A673 (cell line): ENCODE measurements around the gene TIMM17B. TPM values are rescaled to one million over a fixed set of nuclear protein-coding genes. Genes with fewer than 3 reads are reported as not detected.
A peak's percentile ranks its signal among the peaks of the same experiment; 100 is the strongest.

ENCODE experiments used
- BruUV-seq: library from RNA; stranded (reverse); fragments of 400-500 nt; replicated peaks from 2 replicates; lab custom pipeline; 2021; lab: Mats Ljungman, UMichigan
- CTCF ChIA-PET: fragments of 300-600 bp; sonication (Branson Sonifier 250); formaldehyde crosslinking; loops from one replicate; lab custom pipeline; 2022; ENCODE audit warnings: antibody characterized with exemption; lab: Charles Lee
- POLR2A ChIA-PET: fragments of 300-600 bp; sonication (Branson Sonifier 250); formaldehyde crosslinking; loops from one replicate; lab custom pipeline; 2022; ENCODE audit warnings: antibody characterized with exemption; ENCODE audit not compliant: low non-redundant PET; lab: Charles Lee
- DNase-seq: peaks from one replicate; pipeline ENCODE4 v3.0.0-alpha.2; 2015; ENCODE audit warnings: low spot score
- H3K27ac ChIP-seq: fragments of 200-600 bp; sonication (generic); 2 replicates; pipeline ENCODE4 v1.5.1; 2016; ENCODE audit warnings: mixed run types, low read depth, mild to moderate bottlenecking, mixed read lengths, antibody characterized with exemption, low read length; ENCODE audit not compliant: poor library complexity, severe bottlenecking
- H3K27me3 ChIP-seq: fragments of 200-600 bp; sonication (generic); replicated peaks from 2 replicates; pipeline ENCODE4 v1.6.1; 2017; ENCODE audit warnings: mixed run types, low read depth, mild to moderate bottlenecking, mixed read lengths, antibody characterized with exemption, low read length; ENCODE audit not compliant: insufficient read depth, poor library complexity
- H3K36me3 ChIP-seq: fragments of 200-600 bp; sonication (generic); 2 replicates; pipeline ENCODE4 v1.6.1; 2016; ENCODE audit warnings: mixed run types, mild to moderate bottlenecking, mixed read lengths, antibody characterized with exemption, low read length; ENCODE audit not compliant: insufficient read depth, poor library complexity, severe bottlenecking
- H3K4me1 ChIP-seq: fragments of 200-600 bp; sonication (generic); 2 replicates; pipeline ENCODE4 v1.6.1; 2017; ENCODE audit warnings: mixed run types, mild to moderate bottlenecking, mixed read lengths, antibody characterized with exemption, low read length; ENCODE audit not compliant: insufficient read depth, poor library complexity, severe bottlenecking
- H3K4me3 ChIP-seq: fragments of 200-600 bp; sonication (generic); 2 replicates; pipeline ENCODE4 v1.5.1; 2016; ENCODE audit warnings: low read depth, mixed run types, mild to moderate bottlenecking, mixed read lengths, low read length; ENCODE audit not compliant: poor library complexity, severe bottlenecking
- H3K9me3 ChIP-seq: fragments of 200-600 bp; sonication (generic); 2 replicates; pipeline ENCODE4 v1.6.1; 2016; ENCODE audit warnings: mixed run types, low read depth, mild to moderate bottlenecking, mixed read lengths, antibody characterized with exemption, low read length; ENCODE audit not compliant: poor library complexity, severe bottlenecking
- CTCF ChIP-seq: fragments of 300-800, 200-600 bp; sonication (generic); conservative IDR thresholded peaks from 2 replicates; pipeline ENCODE4 v1.5.1; 2017; ENCODE audit warnings: low read depth, mild to moderate bottlenecking, antibody characterized with exemption, low read length, moderate library complexity, mixed read lengths
- EZH2 ChIP-seq: fragments of 200-600 bp; sonication (generic); IDR thresholded peaks from 2 replicates; pipeline ENCODE4 v1.6.1; 2017; ENCODE audit warnings: borderline replicate concordance, low read depth, mild to moderate bottlenecking, mixed read lengths, antibody characterized with exemption, low read length; ENCODE audit not compliant: poor library complexity, severe bottlenecking
- intact Hi-C: fragments of 100-400 bp; cut with micrococcal nuclease; formaldehyde crosslinking; loops from one replicate; pipeline ENCODE4 v1.10.0; 2022; ENCODE audit not compliant: unreplicated experiment
- total RNA-seq: library from RNA; stranded (reverse); gene quantifications from 2 replicates; pipeline ENCODE4 v1.2.3, GENCODE V29; 2021

TIMM17B gene
- total RNA-seq, 1 experiment from 2014 or later, result 60.8 TPM

GRCh38 chrX:48901069-48901468 lies 3.5 kb upstream of the TIMM17B start:
- H3K9me3 ChIP-seq, result no peaks in the 10 kb centered on the region
- H3K27ac ChIP-seq, result no peak overlapping the region
- intact Hi-C loops, result no loop called here
- peaks cover 5% of the 10 kb centered on the region for H3K4me1 ChIP-seq
- BruUV-seq, result no TSS peak
- ChIA-PET CTCF (no interaction called here), POLR2A (no interaction called here)
- TF ChIP-seq CTCF (no peak), EZH2 (no peak)
- no peak for DNase-seq
- no peaks in the 10 kb centered on the region for H3K27me3 ChIP-seq
- H3K4me3 ChIP-seq, result no peak overlapping the region
- H3K36me3 ChIP-seq, result peaks cover 9% of the 10 kb centered on the region

GRCh38 chrX:48899078-48899410 lies 1.5 kb upstream of the TIMM17B start:
- H3K27me3 ChIP-seq, result no peaks in the 10 kb centered on the region
- ChIA-PET CTCF (no interaction called here), POLR2A (no interaction called here)
- peaks cover 5% of the 10 kb centered on the region for H3K4me1 ChIP-seq
- peaks cover 9% of the 10 kb centered on the region for H3K36me3 ChIP-seq
- no peaks in the 10 kb centered on the region for H3K9me3 ChIP-seq
- intact Hi-C loops, result loop anchor here (10.0 kb wide), 1 partner anchor 94 kb away; the partner anchor contains the start of gene HDAC6
- TF ChIP-seq CTCF, result no peak
- no peak for TF ChIP-seq EZH2
- no peak overlapping the region for H3K27ac ChIP-seq
- no TSS peak for BruUV-seq
- no peak for DNase-seq
- H3K4me3 ChIP-seq, result peak overlapping the region; percentile 70

- DNase-seq, result peak; percentile 87
- Histone ChIP-seq H3K9me3 (no peaks in the 10 kb centered on the region), H3K36me3 (peaks cover 6% of the 10 kb centered on the region), H3K27me3 (no peaks in the 10 kb centered on the region), H3K27ac (peak overlapping the region; percentile 94), H3K4me3 (peak overlapping the region; percentile 70), H3K4me1 (peaks cover 5% of the 10 kb centered on the region)
- POLR2A ChIA-PET, result interaction anchor here (0.6 kb wide), 1 partner anchor 157 kb away, joined by 3 read pairs; no protein-coding TSS in a partner anchor
- CTCF ChIA-PET, result interaction anchor here (0.5 kb wide), 1 partner anchor 206 kb away, joined by 3 read pairs; no protein-coding TSS in a partner anchor
- no TSS peak for BruUV-seq
- no peak for TF ChIP-seq EZH2
- TF ChIP-seq CTCF, result no peak
- intact Hi-C loops, result loop anchor here (10.0 kb wide), 1 partner anchor 92 kb away; the partner anchor contains the start of gene HDAC6
These were observed 377 bp downstream of the TIMM17B start for GRCh38 chrX:48897157-48897624.
